AG04449 (cell line): ENCODE data around the gene MON2.

ENCODE experiments used
- CTCF ChIA-PET: fragments of 350-600 bp; formaldehyde crosslinking; extraction: SDS; loops from one replicate; lab custom pipeline; 2021; ENCODE audit warnings: antibody characterized with exemption; lab: Yijun Ruan, JAX
- POLR2A ChIA-PET: fragments of 400-600, 350-600 bp; formaldehyde crosslinking; extraction: SDS; loops from one replicate; lab custom pipeline; 2020; ENCODE audit warnings: antibody characterized with exemption, inconsistent platforms; lab: Yijun Ruan, JAX
- DNase-seq: peaks from one replicate; pipeline ENCODE4 v3.0.0-alpha.2; 2010; ENCODE audit warnings: low read depth, low spot score
- H3K4me3 ChIP-seq: 2 replicates; pipeline ENCODE4 v1.5.1; 2011; ENCODE audit warnings: low read depth, mild to moderate bottlenecking, control low read depth, low read length
- TF ChIP-seq, protein P1 (sequence below): IDR thresholded peaks from one replicate; pipeline ENCODE4 v1.5.1; 2011; ENCODE audit warnings: mild to moderate bottlenecking, moderate library complexity, low read length, control low read depth, inconsistent platforms; ENCODE audit not compliant: insufficient read depth; ENCODE audit errors: missing control alignments

Gene MON2

DNA sequence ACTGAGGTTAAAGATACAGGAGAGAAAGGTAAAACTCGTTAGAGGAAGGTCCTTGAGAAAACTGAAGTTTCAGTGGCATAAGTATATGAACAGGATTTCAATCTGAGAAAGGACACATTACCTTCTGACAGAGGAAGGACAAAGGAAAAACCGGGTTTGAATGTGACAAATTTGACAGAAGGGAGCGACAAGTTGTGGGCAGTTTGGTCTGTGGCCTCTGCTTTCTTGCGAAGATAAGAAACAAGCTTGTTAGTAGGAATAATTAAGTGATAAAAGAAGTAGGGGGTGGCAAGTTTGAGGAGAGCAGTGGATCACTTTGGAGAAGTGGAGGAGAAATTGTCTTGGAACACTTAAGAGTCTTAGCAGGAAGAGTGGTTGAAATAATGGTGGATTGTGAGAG is 5.1 kb downstream of the MON2 start:
- ChIA-PET CTCF (interaction anchor here (2.8 kb wide), 1 partner anchor 34 kb away, joined by 8 read pairs; no protein-coding TSS in a partner anchor), POLR2A (no interaction called here)
- TF ChIP-seq, protein P1, sequence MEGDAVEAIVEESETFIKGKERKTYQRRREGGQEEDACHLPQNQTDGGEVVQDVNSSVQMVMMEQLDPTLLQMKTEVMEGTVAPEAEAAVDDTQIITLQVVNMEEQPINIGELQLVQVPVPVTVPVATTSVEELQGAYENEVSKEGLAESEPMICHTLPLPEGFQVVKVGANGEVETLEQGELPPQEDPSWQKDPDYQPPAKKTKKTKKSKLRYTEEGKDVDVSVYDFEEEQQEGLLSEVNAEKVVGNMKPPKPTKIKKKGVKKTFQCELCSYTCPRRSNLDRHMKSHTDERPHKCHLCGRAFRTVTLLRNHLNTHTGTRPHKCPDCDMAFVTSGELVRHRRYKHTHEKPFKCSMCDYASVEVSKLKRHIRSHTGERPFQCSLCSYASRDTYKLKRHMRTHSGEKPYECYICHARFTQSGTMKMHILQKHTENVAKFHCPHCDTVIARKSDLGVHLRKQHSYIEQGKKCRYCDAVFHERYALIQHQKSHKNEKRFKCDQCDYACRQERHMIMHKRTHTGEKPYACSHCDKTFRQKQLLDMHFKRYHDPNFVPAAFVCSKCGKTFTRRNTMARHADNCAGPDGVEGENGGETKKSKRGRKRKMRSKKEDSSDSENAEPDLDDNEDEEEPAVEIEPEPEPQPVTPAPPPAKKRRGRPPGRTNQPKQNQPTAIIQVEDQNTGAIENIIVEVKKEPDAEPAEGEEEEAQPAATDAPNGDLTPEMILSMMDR, result no peak
- H3K4me3 ChIP-seq, result no peak overlapping the region
- DNase-seq, result no peak

DNA sequence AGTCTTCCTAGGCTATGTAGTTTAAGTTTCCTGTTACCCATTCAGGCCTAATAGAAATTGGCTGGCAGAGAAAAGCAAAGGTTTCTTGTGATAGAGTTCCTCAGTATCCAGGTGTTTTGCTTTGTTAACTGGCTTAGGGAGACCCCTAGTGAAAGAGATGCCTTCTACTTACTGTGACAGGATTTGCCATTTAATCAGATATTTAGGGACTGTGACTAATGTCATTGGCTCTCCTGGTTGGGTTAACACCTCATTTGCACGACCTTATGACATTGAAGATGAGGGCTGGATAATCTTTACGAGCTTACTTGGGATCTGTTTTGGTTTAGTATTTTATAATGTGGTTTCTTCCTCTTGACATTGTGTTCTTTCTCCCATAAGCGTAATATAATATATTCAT is 5.8 kb downstream of the MON2 start:
- TF ChIP-seq, protein P1, result no peak
- DNase-seq, result no peak
- no peak overlapping the region for H3K4me3 ChIP-seq
- POLR2A ChIA-PET, result no interaction called here
- CTCF ChIA-PET, result interaction anchor here (1.0 to 2.8 kb wide), 4 partner anchors 12 to 340 kb away, joined by 3 to 8 read pairs (median 4); no protein-coding TSS in a partner anchor

DNA sequence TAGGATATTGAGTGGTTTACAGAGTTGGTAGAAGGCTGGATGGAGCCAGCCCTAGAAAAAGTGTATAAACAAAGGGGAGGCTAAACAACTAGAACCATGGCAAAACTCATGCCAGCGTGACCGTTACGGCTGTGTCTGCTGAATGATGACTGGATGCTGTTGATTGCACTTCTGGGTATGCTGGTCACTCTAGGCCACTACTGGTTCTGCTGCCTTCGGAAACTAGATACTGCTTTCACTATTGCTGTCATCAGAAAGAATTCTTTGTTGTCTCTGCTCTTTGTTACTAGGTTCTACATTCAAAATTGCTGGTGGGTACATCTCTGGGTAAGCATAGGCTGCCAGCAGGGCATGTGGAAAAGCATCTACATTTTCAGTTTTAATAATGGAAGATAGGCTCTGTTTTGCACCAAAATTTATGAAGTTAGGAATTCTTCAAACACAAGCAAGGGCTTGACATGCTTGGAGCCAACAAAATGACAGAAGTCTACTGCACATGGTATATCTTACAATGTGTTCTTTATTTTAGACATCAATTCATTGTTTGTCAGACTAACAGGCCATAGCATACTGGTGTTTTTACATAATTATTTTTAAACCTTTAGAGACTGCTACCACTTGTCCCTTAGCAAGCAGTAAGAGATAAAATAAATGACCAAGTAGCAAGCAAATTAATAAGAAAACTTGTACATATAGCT is 15.4 kb downstream of the MON2 start:
- ChIA-PET CTCF (interaction anchor here (1.3 to 1.5 kb wide), 2 partner anchors 41 to 44 kb away, joined by 3 read pairs; no protein-coding TSS in a partner anchor), POLR2A (interaction anchor here (1.0 kb wide), 1 partner anchor 15 kb away, joined by 3 read pairs; no protein-coding TSS in a partner anchor)
- no peak for DNase-seq
- TF ChIP-seq, protein P1, result no peak
- H3K4me3 ChIP-seq, result no peak overlapping the region

DNA sequence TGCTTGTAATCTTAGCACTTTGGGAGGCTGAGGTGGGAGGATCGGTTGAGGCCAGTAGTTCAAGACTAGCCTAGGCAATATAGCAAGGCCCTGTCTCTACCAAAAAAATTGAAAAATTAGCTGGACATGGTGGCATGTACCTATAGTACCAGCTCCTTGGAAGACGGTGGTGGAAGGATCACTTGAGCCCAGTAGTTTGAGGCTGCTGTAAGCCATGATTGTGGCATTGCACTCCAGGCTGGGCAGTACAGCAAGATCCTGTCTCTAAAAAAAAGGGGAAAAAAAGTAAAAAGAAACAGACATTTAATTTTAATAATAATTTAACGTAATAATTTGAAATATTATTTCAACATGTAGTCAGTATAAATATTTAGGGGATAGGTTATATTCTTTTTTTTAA is 16.1 kb downstream of the MON2 start:
- ChIA-PET POLR2A (no interaction called here), CTCF (interaction anchor here (1.3 to 1.5 kb wide), 2 partner anchors 41 to 45 kb away, joined by 3 read pairs; no protein-coding TSS in a partner anchor)
- H3K4me3 ChIP-seq, result no peak overlapping the region
- TF ChIP-seq, protein P1, result no peak
- DNase-seq, result no peak

DNA sequence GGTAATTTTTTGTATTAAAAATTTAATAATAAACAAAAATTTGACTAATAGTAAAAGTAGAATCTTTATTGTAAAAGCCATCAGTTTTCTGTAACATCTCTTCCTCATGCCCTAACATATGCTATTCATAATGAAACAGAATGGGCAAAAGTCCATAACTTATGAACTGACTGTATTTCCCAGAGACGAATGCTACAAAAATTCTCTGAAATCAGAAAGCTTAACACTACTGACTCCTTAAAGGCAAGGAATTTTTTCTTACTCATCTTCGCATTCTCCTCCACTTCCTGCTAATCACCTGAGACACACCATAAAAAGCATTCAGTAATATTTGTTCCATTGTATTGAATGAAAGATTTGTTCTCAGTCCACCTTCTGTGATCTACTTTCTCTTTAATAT is 17.6 kb downstream of the MON2 start:
- no peak overlapping the region for H3K4me3 ChIP-seq
- no peak for DNase-seq
- TF ChIP-seq, protein P1, result no peak
- ChIA-PET POLR2A (no interaction called here), CTCF (interaction anchor here (0.6 kb wide), 1 partner anchor 12 kb away, joined by 4 read pairs; no protein-coding TSS in a partner anchor)

DNA sequence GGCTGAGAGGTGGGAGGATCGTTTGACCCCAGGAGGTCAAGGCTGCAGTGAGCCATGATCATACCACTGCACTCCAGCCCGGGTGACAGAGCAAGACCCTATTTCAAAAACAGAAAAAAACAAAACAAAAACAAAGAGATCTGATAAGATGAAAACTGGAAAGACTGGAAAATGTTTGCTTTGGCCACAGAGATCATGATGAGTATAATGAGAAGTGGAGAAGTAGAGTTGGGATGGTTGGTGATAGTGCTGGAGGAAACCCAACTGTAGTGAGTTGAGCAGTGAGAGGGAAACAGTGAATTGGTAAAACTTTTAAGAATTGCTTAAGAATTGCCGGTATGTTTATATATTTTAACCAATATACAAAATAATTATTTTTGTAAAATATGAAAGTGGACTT is 39.2 kb downstream of the MON2 start:
- TF ChIP-seq, protein P1, result no peak
- H3K4me3 ChIP-seq, result no peak overlapping the region
- ChIA-PET CTCF (no interaction called here), POLR2A (no interaction called here)
- DNase-seq, result no peak
